Cerebellar cortex (tissue), 1 donor: ENCODE data around the gene MAGEA12.
"Not testable (repeated sequence)": the region's sequence is repeated elsewhere in the genome, so short reads cannot be mapped to it uniquely, and the experiment has no call there.

ENCODE experiments used
- DNase-seq: peaks from one replicate; pipeline ENCODE4 v3.0.0-alpha.2; 2015; ENCODE audit warnings: low spot score

Gene MAGEA12

GRCh38 chrX:152766562-152766961 lies 33.0 kb downstream of the MAGEA12 start:
- not testable (repeated sequence) for DNase-seq

- not testable (repeated sequence) for DNase-seq
Measured at GRCh38 chrX:152769549-152770289, 36.2 kb downstream of the MAGEA12 start, which contains the start of gene MAGEA6. Gene MAGEA6, minus strand, starts transcription at chrX:152769689. Its CDS starts 2,039 bp downstream, at chrX:152767650.

- DNase-seq, result not testable (repeated sequence)
Measured at GRCh38 chrX:152787062-152787461, 53.5 kb downstream of the MAGEA12 start.
